ENCODE results near the gene ADGRL1. TPM values are rescaled to one million over a fixed set of nuclear protein-coding genes. Genes with fewer than 3 reads are reported as not detected.

The ADGRL1 gene
- 1.1 and 2.4 TPM in 2 replicates for polyA plus RNA-seq

GRCh38 chr19:14205452-14206287, at the start of gene ADGRL1:
Gene ADGRL1 (minus strand): TSS chr19:14206169. CDS start chr19:14183602, 22,567 bp downstream.

GRCh38 chr19:14136509-14137281, 69.3 kb downstream of the ADGRL1 start, which contains the start of gene ASF1B:
Gene ASF1B (minus strand): TSS chr19:14136589. CDS start chr19:14136456, 133 bp downstream.

GRCh38 chr19:14117668-14118164, 88.3 kb downstream of the ADGRL1 start, which contains the start of gene PRKACA:
Gene PRKACA (minus strand): TSS chr19:14117762. CDS start chr19:14117547, 215 bp downstream.

Other genes starting within 250 kb of the ADGRL1 start
- gene RFX1, start 199.8 kb downstream of the ADGRL1 start, polyA plus RNA-seq = 0.35 and 0.52 TPM in 2 replicates
- gene RLN3, start 178.0 kb downstream of the ADGRL1 start, polyA plus RNA-seq = not detected in 2 replicates
- gene IL27RA, start 174.4 kb downstream of the ADGRL1 start, polyA plus RNA-seq = 0.99 TPM in 1 of 2 replicates, not detected in the other
- 0.13 TPM in 1 of 2 replicates, not detected in the other for gene PALM3, start 144.1 kb downstream of the ADGRL1 start, polyA plus RNA-seq
- 3.4 and 6.2 TPM in 2 replicates for gene MISP3, start 133.4 kb downstream of the ADGRL1 start, polyA plus RNA-seq
- gene C19orf67, start 120.4 kb downstream of the ADGRL1 start, polyA plus RNA-seq = not detected in 2 replicates
- 3.1 and 6.4 TPM in 2 replicates for gene SAMD1, start 115.4 kb downstream of the ADGRL1 start, polyA plus RNA-seq
- 3.5 and 5.8 TPM in 2 replicates for gene PRKACA, start 88.4 kb downstream of the ADGRL1 start, polyA plus RNA-seq
- not detected in 2 replicates for gene ASF1B, start 69.6 kb downstream of the ADGRL1 start, polyA plus RNA-seq
- gene ADGRE5, start 175.3 kb upstream of the ADGRL1 start, polyA plus RNA-seq = 0.30 and 0.74 TPM in 2 replicates
- gene DDX39A, start 213.2 kb upstream of the ADGRL1 start, polyA plus RNA-seq = 2.8 and 14.7 TPM in 2 replicates
- gene PKN1, start 227.1 kb upstream of the ADGRL1 start, polyA plus RNA-seq = 1.1 TPM in 1 of 2 replicates, not detected in the other